Heart right ventricle (tissue), 16 donors: Measurements from ENCODE around the gene MAN1C1. TPM values are rescaled to one million over a fixed set of nuclear protein-coding genes. Genes with fewer than 3 reads are reported as not detected.
A peak's percentile ranks its signal among the peaks of the same experiment; 100 is the strongest.

Experiments
- ATAC-seq, 8 donors: fragments of 200-7000 bp; cut with Tn5 transposase; one replicate each; pipeline ENCODE4 v1.9.1; 2020; ENCODE audit warnings: mild to moderate bottlenecking in 8 of 8, moderate library complexity in 8 of 8, moderate number of reproducible peaks in 1 of 8
- DNase-seq, 2 donors: peaks; one replicate each; pipeline ENCODE4 v3.0.0-alpha.2; 2020
- H3K27ac ChIP-seq, 10 donors: fragments of 200-600 bp; sonication (generic) in 2 of 10; one replicate each; pipeline versions ENCODE4 v1.5.0 to v1.8.0; 2020 to 2022; ENCODE audit warnings: mild to moderate bottlenecking in 3 of 10
- H3K27me3 ChIP-seq, 7 donors: fragments of 200-600 bp; one replicate each; pipeline ENCODE4 v1.8.0; 2021 to 2022; ENCODE audit warnings: mild to moderate bottlenecking in 2 of 7
- H3K36me3 ChIP-seq, 9 donors: fragments of 200-600 bp; sonication (generic) in 1 of 9; one replicate each; pipeline versions ENCODE4 v1.5.0 to v1.8.0; 2020 to 2022; ENCODE audit warnings: mild to moderate bottlenecking in 2 of 9
- H3K4me1 ChIP-seq, 9 donors: fragments of 200-600 bp; sonication (generic) in 1 of 9; one replicate each; pipeline versions ENCODE4 v1.5.0 to v1.8.0; 2020 to 2022; ENCODE audit warnings: mild to moderate bottlenecking in 4 of 9
- H3K4me3 ChIP-seq, 10 donors: fragments of 200-600 bp; sonication (generic) in 2 of 10; one replicate each; pipeline versions ENCODE4 v1.5.0 to v1.8.0; 2020 to 2022; ENCODE audit warnings: mild to moderate bottlenecking in 7 of 10, moderate library complexity in 2 of 10
- H3K9me3 ChIP-seq, 11 donors: fragments of 200-600 bp in 10 of 11; sonication (generic) in 2 of 11; one replicate each; pipeline versions ENCODE4 v1.5.0 to v1.8.0; 2013 to 2022; ENCODE audit warnings: mild to moderate bottlenecking in 2 of 11, control low read depth in 1 of 11, moderate library complexity in 1 of 11
- CTCF ChIP-seq, 9 donors: fragments of 200-600 bp; sonication (generic) in 2 of 9; IDR thresholded peaks; one replicate each; pipeline versions ENCODE4 v1.5.0 to v1.8.0; 2021 to 2022; ENCODE audit warnings: antibody characterized with exemption in 9 of 9, mild to moderate bottlenecking in 5 of 9, moderate library complexity in 1 of 9
- WGBS, 2 donors: extraction: QIAGEN DNeasy Blood & Tissue Kit; methylation state at CpG; one replicate each; pipeline ENCODE4 v1.1.7; 2013; ENCODE audit warnings: inconsistent platforms in 1 of 2; 5-methylcytosine and 5-hydroxymethylcytosine counted together
- intact Hi-C, 10 donors: fragments of 100-400 bp; cut with DNase I; formaldehyde crosslinking; loops; one replicate each; pipeline versions ENCODE4 v1.11.1 to v1.14.2; 2022
- polyA plus RNA-seq, 2 donors: library from polyadenylated mRNA; stranded (reverse); fragments of 200-250 nt; gene quantifications; one replicate each; pipeline ENCODE4 v1.2.3, GENCODE V29; 2013
- total RNA-seq, 10 donors: library from RNA; stranded (reverse); fragmentation: NEBNext Ultra II Directional in 3 of 10; extraction: Animal tissue kit (Norgen Biotek cat#: 25700) in 3 of 10; gene quantifications; one replicate each; pipeline versions ENCODE4 v1.2.1 to v1.2.4, GENCODE V29; 2021 to 2023
- donor health status: Arrhythmogenic right ventricular cardiomyopathy.
- donor health status: ischemic (EF 13 %, LVEDD 7.1; RV severe dilation, severe dysfunction).
- donor health status: healthy with polysubstance abuse.
- donor health status: DM: no; HTN: yes; CAD: no.
- donor health status: DM: no; HTN: no; CAD: no.
- donor health status: ischemic (EF 25% LVEDD 6.9; RV normal size, moderate dysfunction).
- donor health status: ischemic (EF 25% LVEDD 5.7; RV mildly dilated, moderate dysfunction).
- donor health status: healthy.
- donor health status: DM: yes; HTN: yes; CAD: no.
- donor health status: Ischemic cardiomyopathy.
- donor health status: ischemic (EF 35%, LVEDD 5.7; RV mildly dilated, moderate dysfunction).
- donor health status: nonischemic (EF 11% LVEDD 7.7; RV severe dilation, severe dysfunction).
- donor health status: DM: yes; HTN: yes; CAD: no.
- donor health status: PGD.
- donor health status: ischemic (EF 29% LVEDD 5.4; RV normal size, mild dysfunction).
- donor health status: nonischemic (EF 23%, LVEDD 6.1; RV moderate dilation, normal function).

The MAN1C1 gene
- total and polyA plus RNA-seq, 12 donors, result 9.7 to 23.4 (median 13.4) TPM

GRCh38 chr1:25809929-25810328 lies 193.3 kb downstream of the MAN1C1 start:
- Histone ChIP-seq H3K9me3 (no peaks in the 10 kb centered on the region), H3K27ac (peak overlapping the region in 1 of 10 donors; percentile 41), H3K4me3 (no peak overlapping the region), H3K4me1 (peaks cover 14 to 64% (median 48%) of the 10 kb centered on the region in 9 donors), H3K36me3 (peaks cover 0 to 94% (median 44%) of the 10 kb centered on the region in 9 donors), H3K27me3 (no peaks in the 10 kb centered on the region)
- no peak for DNase-seq
- TF ChIP-seq CTCF (IDR thresholded peaks at IDR 0.05), result no peak
- ATAC-seq, result no peak
- 91 to 92% methylated on average over 7 of the region's 7 CpGs for WGBS, 2 donors
- intact Hi-C loops, result loop anchor here in 6 of 10 donors (5.0 to 10.0 kb wide), 7 partner anchors 203 to 575 kb away; partner anchors contain the start of genes SYF2 (in 2 of the 6) and RSRP1 (in 1 of the 6)

GRCh38 chr1:25810341-25811299 lies 194.0 kb downstream of the MAN1C1 start:
- Histone ChIP-seq H3K27me3 (no peaks in the 10 kb centered on the region), H3K4me1 (peaks cover 9 to 57% (median 41%) of the 10 kb centered on the region in 9 donors), H3K27ac (peak overlapping the region in 2 of 10 donors; percentile 15 to 41), H3K36me3 (peaks cover 0 to 94% (median 51%) of the 10 kb centered on the region in 9 donors), H3K4me3 (no peak overlapping the region), H3K9me3 (no peaks in the 10 kb centered on the region)
- DNase-seq, result peak; percentile 58 to 81
- TF ChIP-seq CTCF (IDR thresholded peaks at IDR 0.05), result peak; percentile 82 to 95 (median 93)
- WGBS, 2 donors, result 36 to 40% methylated on average over 21 of the region's 21 CpGs
- peak; percentile 39 to 72 (median 58) for ATAC-seq
- intact Hi-C loops, result loop anchor here in 6 of 10 donors (5.0 to 10.0 kb wide), 6 partner anchors 203 to 576 kb away; partner anchors contain the start of genes SYF2 (in 2 of the 6) and RSRP1 (in 1 of the 6)

- 93 to 95% methylated on average over 13 of the region's 13 CpGs for WGBS, 2 donors
- no peak for TF ChIP-seq CTCF (IDR thresholded peaks at IDR 0.05)
- no peak for DNase-seq
- H3K36me3 ChIP-seq, result peaks cover 0 to 96% (median 53%) of the 10 kb centered on the region in 9 donors
- no peaks in the 10 kb centered on the region for H3K9me3 ChIP-seq
- ATAC-seq, result no peak
- H3K4me3 ChIP-seq, result no peak overlapping the region
- no peak overlapping the region for H3K27ac ChIP-seq
- no peaks in the 10 kb centered on the region for H3K27me3 ChIP-seq
- intact Hi-C loops, result loop anchor here in 6 of 10 donors (5.0 to 10.0 kb wide), 6 partner anchors 204 to 577 kb away; partner anchors contain the start of genes SYF2 (in 2 of the 6) and RSRP1 (in 1 of the 6)
- H3K4me1 ChIP-seq, result peaks cover 4 to 48% (median 32%) of the 10 kb centered on the region in 9 donors
Observed at GRCh38 chr1:25811384-25812082, 194.9 kb downstream of the MAN1C1 start.
